MM.1S (cell line): Measurements from ENCODE around the gene CPT1B.
A peak's percentile ranks its signal among the peaks of the same experiment; 100 is the strongest.

ENCODE experiments used
- DNase-seq: peaks from one replicate; pipeline ENCODE4 v3.0.0-alpha.2; 2015
- H2AFZ ChIP-seq: fragments of 300-600 bp; sonication (generic); 2 replicates; pipeline ENCODE4 v1.6.0; 2016; ENCODE audit warnings: antibody characterized with exemption, low read length
- H3F3A ChIP-seq: fragments of 300-600 bp; sonication (generic); 2 replicates; pipeline ENCODE4 v1.6.1; 2016; ENCODE audit warnings: mild to moderate bottlenecking, antibody characterized with exemption, low read length, moderate library complexity, mixed read lengths; ENCODE audit not compliant: insufficient read depth
- H3K27ac ChIP-seq: fragments of 300-600 bp; sonication (generic); 2 replicates; pipeline ENCODE4 v1.5.1; 2016; ENCODE audit warnings: mild to moderate bottlenecking, low read length
- H3K27me3 ChIP-seq: fragments of 300-600 bp; sonication (generic); replicated peaks from 2 replicates; pipeline ENCODE4 v1.6.0; 2016; ENCODE audit warnings: low read length; ENCODE audit not compliant: insufficient read depth
- H3K36me3 ChIP-seq: fragments of 300-600 bp; sonication (generic); replicated peaks from 2 replicates; pipeline ENCODE4 v1.6.1; 2016; ENCODE audit warnings: mild to moderate bottlenecking, low read length, mixed read lengths; ENCODE audit not compliant: insufficient read depth
- H3K4me1 ChIP-seq: fragments of 300-600 bp; sonication (generic); 2 replicates; pipeline ENCODE4 v1.6.1; 2016; ENCODE audit warnings: low read length, mixed read lengths
- H3K4me2 ChIP-seq: fragments of 300-600 bp; sonication (generic); 2 replicates; pipeline ENCODE4 v1.6.0; 2016; ENCODE audit warnings: low read depth, low read length
- H3K4me3 ChIP-seq: fragments of 300-600 bp; sonication (generic); 2 replicates; pipeline ENCODE4 v1.5.1; 2016; ENCODE audit warnings: low read length, mixed read lengths
- H3K79me2 ChIP-seq: fragments of 300-600 bp; sonication (generic); 2 replicates; pipeline ENCODE4 v1.6.1; 2016; ENCODE audit warnings: mixed run types, low read length, mixed read lengths
- H3K9ac ChIP-seq: fragments of 300-600 bp; sonication (generic); 2 replicates; pipeline ENCODE4 v1.6.1; 2016; ENCODE audit warnings: low read length, mixed read lengths
- H3K9me2 ChIP-seq: fragments of 300-600 bp; sonication (generic); replicated peaks from 2 replicates; pipeline ENCODE4 v1.6.1; 2016; ENCODE audit warnings: mild to moderate bottlenecking, low read length, mixed read lengths; ENCODE audit not compliant: insufficient read depth
- H3K9me3 ChIP-seq: fragments of 300-600 bp; sonication (generic); replicated peaks from 2 replicates; pipeline ENCODE4 v1.6.1; 2016; ENCODE audit warnings: mild to moderate bottlenecking, low read length, mixed read lengths; ENCODE audit not compliant: insufficient read depth
- H4K20me1 ChIP-seq: fragments of 300-600 bp; sonication (generic); 2 replicates; pipeline ENCODE4 v1.6.1; 2016; ENCODE audit warnings: mild to moderate bottlenecking, low read length, moderate library complexity, mixed read lengths; ENCODE audit not compliant: insufficient read depth
- EZH2 ChIP-seq: fragments of 300-600 bp; sonication (generic); optimal IDR thresholded peaks from 2 replicates; pipeline ENCODE3; 2017; ENCODE audit warnings: low read depth, mild to moderate bottlenecking, antibody characterized with exemption, low read length, mixed read lengths
- EZH2phosphoT487 ChIP-seq: fragments of 300-600 bp; sonication (generic); IDR thresholded peaks from 2 replicates; pipeline ENCODE4 v1.6.1; 2018; ENCODE audit warnings: antibody characterized with exemption, low read length
- TF ChIP-seq, protein P1 (sequence below): fragments of 300-600 bp; sonication (generic); IDR thresholded peaks from 2 replicates; pipeline ENCODE4 v1.5.1; 2016; ENCODE audit warnings: antibody characterized with exemption, low read length, mixed read lengths

The CPT1B gene

DNA sequence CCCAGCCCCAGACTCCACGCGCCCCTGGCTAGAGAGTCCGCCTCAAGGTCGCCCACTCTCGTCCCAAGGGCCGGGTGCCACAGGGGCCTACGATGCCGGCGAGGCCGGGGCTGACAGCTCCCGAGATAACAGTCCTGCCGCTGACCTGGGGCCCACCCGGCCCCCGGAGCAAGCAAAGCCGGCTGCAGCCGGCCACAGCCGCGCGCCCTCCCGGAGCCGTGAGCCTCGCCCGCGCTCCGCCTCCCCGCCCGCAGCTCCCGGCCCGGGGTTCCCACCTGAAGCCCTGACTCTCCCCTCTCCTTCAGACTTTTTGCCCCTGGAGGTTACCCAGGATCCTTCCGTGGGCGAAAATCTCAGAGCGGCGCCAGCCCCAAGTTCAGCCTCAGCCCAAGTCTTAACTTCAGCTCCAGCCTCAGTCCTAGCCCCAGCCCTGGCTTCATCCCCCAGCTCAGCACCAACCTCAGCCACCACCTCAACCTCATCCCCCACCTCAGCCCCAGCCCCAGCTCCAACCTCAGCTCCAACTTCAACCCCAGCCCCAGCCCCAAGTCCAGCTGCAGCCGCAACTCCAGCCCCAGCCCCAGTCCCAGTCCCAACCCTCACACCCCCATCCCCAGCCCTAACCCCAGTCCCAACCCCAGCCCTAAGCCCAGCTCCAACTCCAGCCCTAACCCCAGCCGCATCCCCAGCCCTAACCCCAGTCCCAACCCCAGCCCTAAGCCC, 30.8 kb downstream of the CPT1B start:
- Histone ChIP-seq H3F3A (peaks cover 10% of the 10 kb centered on the region; the same call in 1 of the 2 replicates), H3K9me2 (no peaks in the 10 kb centered on the region), H3K4me3 (no peak overlapping the region), H3K27ac (no peak overlapping the region), H2AFZ (no peak overlapping the region), H3K27me3 (peaks cover 25% of the 10 kb centered on the region), H4K20me1 (no peaks in the 10 kb centered on the region), H3K36me3 (no peaks in the 10 kb centered on the region), H3K9ac (no peak overlapping the region), H3K4me2 (no peak overlapping the region), H3K9me3 (no peaks in the 10 kb centered on the region), H3K4me1 (0 out of 2 replicates have a peak, but pooled peaks cover 4% of the 10 kb centered on the region), H3K79me2 (no peaks in the 10 kb centered on the region)
- DNase-seq: no peak
- TF ChIP-seq EZH2: no peak
- TF ChIP-seq EZH2phosphoT487: no peak
- TF ChIP-seq, protein P1, sequence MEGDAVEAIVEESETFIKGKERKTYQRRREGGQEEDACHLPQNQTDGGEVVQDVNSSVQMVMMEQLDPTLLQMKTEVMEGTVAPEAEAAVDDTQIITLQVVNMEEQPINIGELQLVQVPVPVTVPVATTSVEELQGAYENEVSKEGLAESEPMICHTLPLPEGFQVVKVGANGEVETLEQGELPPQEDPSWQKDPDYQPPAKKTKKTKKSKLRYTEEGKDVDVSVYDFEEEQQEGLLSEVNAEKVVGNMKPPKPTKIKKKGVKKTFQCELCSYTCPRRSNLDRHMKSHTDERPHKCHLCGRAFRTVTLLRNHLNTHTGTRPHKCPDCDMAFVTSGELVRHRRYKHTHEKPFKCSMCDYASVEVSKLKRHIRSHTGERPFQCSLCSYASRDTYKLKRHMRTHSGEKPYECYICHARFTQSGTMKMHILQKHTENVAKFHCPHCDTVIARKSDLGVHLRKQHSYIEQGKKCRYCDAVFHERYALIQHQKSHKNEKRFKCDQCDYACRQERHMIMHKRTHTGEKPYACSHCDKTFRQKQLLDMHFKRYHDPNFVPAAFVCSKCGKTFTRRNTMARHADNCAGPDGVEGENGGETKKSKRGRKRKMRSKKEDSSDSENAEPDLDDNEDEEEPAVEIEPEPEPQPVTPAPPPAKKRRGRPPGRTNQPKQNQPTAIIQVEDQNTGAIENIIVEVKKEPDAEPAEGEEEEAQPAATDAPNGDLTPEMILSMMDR: no peak

- peaks cover 25% of the 10 kb centered on the region for H3K27me3 ChIP-seq
- H2AFZ ChIP-seq: no peak overlapping the region
- no peaks in the 10 kb centered on the region for H3K9me2 ChIP-seq
- DNase-seq: no peak
- peaks cover 6% of the 10 kb centered on the region; the same call in 1 of the 2 replicates for H3K4me1 ChIP-seq
- H3K79me2 ChIP-seq: no peaks in the 10 kb centered on the region
- peaks cover 12% of the 10 kb centered on the region; the same call in 1 of the 2 replicates for H3F3A ChIP-seq
- no peaks in the 10 kb centered on the region for H4K20me1 ChIP-seq
- no peaks in the 10 kb centered on the region for H3K9me3 ChIP-seq
- H3K4me3 ChIP-seq: no peak overlapping the region
- no peak overlapping the region for H3K9ac ChIP-seq
- H3K36me3 ChIP-seq: no peaks in the 10 kb centered on the region
- no peak overlapping the region for H3K27ac ChIP-seq
- TF ChIP-seq EZH2phosphoT487: no peak
- TF ChIP-seq, protein P1: no peak
- no peak for TF ChIP-seq EZH2
- no peak overlapping the region for H3K4me2 ChIP-seq
Observed at GRCh38 chr22:50546326-50547262, 31.6 kb downstream of the CPT1B start.

GRCh38 chr22:50545522-50546325, 32.5 kb downstream of the CPT1B start, which contains the start of gene KLHDC7B:
TSS of gene KLHDC7B (plus strand) at chr22:50545899. CDS start at chr22:50546244, 345 bp downstream.
- H3K27ac ChIP-seq: no peak within 1 kb of the TSS
- no peak for TF ChIP-seq EZH2phosphoT487
- no peak within 1 kb of the TSS for H3K9ac ChIP-seq
- no peaks in the 10 kb centered on the region for H3K9me2 ChIP-seq
- H3K4me3 ChIP-seq: no peak within 1 kb of the TSS
- no peaks in the 10 kb centered on the region for H3K36me3 ChIP-seq
- peaks cover 25% of the 10 kb centered on the region for H3K27me3 ChIP-seq
- no peaks in the 10 kb centered on the region for H4K20me1 ChIP-seq
- no peak for DNase-seq
- peak within 1 kb of the TSS; percentile 63; the same call in 1 of the 2 replicates for H3K4me2 ChIP-seq
- H3K9me3 ChIP-seq: no peaks in the 10 kb centered on the region
- peaks cover 15% of the 10 kb centered on the region; the same call in 1 of the 2 replicates for H3F3A ChIP-seq
- peak within 1 kb of the TSS; percentile 62; the same call in 1 of the 2 replicates for H2AFZ ChIP-seq
- H3K79me2 ChIP-seq: no peaks in the 10 kb centered on the region
- H3K4me1 ChIP-seq: peaks cover 8% of the 10 kb centered on the region; the same call in 1 of the 2 replicates
